Limb (tissue), 2 donors: ENCODE data around the gene ACLY.
"Not testable (repeated sequence)": the region's sequence is repeated elsewhere in the genome, so short reads cannot be mapped to it uniquely, and the experiment has no call there.

Source experiments
- DNase-seq, 2 donors: peaks; one replicate each; pipeline ENCODE4 v3.0.0-alpha.2; 2016; ENCODE audit errors: extremely low spot score in 2 of 2

ACLY gene

GRCh38 chr17:41835800-41836549, 82.8 kb downstream of the ACLY start, which contains the start of gene NT5C3B:
NT5C3B (minus strand) TSS chr17:41836232; CDS start chr17:41836193, 39 bp downstream.
- DNase-seq, result peak; percentile 61 to 88

GRCh38 chr17:41835214-41835799, 83.4 kb downstream of the ACLY start:
- DNase-seq, result no peak

DNA sequence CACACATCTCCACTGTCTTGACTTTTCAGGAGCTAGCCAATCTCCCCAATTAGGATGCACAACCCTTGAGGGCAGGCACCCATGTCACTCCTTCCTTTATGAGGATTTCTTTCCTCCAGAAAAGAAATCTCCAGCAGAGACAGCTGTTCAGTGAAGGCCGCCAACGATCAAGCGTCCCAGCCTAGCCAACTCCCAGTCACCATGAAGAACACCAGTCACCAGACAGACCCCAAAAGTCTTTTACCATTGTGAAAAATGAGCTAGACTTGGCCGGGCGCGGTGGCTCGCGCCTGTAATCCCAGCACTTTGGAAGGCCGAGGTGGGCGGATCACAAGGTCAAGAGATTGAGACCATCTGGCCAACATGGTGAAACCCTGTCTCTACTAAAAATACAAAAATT, 88.8 kb downstream of the ACLY start:
- not testable (repeated sequence) for DNase-seq

- no peak for DNase-seq
Observed at GRCh38 chr17:41825175-41825845, 93.4 kb downstream of the ACLY start.

- DNase-seq, result no peak
Observed at GRCh38 chr17:41824086-41824485, 94.7 kb downstream of the ACLY start.

DNA sequence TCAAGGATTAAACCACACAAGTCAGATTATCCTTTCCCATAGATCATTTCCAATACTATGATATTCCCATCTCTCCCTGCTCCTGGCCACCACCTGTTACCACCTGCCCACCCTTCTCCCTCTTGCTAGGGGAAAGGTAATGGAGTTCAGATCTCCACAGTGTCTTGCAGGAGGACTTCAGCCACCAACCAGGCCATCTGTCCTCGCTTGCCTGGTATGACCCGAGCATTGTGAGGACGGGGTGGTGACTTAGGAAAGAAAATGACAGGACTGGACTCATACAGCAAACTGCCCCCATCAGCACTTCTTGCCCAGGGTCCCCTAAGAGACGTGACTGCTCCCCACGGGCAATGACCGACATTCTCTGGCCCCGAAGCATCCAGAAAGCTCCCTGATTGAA, 95.2 kb downstream of the ACLY start:
- DNase-seq, result no peak

DNA sequence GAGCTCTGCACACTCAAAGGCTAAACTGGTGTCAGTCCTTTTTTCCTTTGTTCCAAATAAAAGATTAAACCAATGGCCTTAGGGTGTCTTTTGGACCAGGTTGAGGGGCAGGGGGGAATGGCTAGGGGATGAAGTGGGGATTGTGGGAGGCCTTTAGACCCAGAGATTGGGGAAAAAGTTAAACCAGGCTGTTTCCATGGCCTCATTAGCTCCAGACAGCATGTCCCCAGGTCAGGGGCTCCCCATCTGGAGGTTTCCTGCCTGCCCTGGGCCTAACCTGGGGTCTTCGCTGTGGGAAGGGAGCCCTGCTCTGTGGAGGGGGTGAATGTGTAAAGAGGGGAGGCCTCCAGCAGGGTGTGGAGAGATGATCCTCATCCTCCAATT, 95.6 kb downstream of the ACLY start:
- no peak for DNase-seq

DNA sequence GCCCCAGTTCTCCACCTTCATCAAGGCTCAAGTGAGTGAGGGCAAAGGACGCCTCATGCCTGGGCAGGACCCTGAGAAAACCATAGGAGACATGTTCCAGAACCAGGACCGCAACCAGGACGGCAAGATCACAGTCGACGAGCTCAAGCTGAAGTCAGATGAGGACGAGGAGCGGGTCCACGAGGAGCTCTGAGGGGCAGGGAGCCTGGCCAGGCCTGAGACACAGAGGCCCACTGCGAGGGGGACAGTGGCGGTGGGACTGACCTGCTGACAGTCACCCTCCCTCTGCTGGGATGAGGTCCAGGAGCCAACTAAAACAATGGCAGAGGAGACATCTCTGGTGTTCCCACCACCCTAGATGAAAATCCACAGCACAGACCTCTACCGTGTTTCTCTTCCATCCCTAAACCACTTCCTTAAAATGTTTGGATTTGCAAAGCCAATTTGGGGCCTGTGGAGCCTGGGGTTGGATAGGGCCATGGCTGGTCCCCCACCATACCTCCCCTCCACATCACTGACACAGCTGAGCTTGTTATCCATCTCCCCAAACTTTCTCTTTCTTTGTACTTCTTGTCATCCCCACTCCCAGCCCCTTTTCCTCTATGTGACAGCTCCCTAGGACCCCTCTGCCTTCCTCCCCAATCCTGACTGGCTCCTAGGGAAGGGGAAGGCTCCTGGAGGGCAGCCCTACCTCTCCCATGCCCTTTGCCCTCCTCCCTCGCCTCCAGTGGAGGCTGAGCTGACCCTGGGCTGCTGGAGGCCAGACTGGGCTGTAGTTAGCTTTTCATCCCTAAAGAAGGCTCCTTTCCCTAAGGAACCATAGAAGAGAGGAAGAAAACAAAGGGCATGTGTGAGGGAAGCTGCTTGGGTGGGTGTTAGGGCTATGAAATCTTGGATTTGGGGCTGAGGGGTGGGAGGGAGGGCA, 96.3 kb downstream of the ACLY start:
- no peak for DNase-seq

GRCh38 chr17:41821776-41822175, 97.0 kb downstream of the ACLY start:
- no peak for DNase-seq

- no peak for DNase-seq
Observed at GRCh38 chr17:41818024-41818423, 100.7 kb downstream of the ACLY start.
